Activated T-cell treated with anti-CD3 and anti-CD28 coated beads for 48 hours (primary cell): ENCODE data around the gene CYFIP2.

ENCODE experiments used
- DNase-seq: peaks from one replicate; pipeline ENCODE4 v3.0.0-alpha.2; 2020; ENCODE audit warnings: low read depth

The CYFIP2 gene

DNA sequence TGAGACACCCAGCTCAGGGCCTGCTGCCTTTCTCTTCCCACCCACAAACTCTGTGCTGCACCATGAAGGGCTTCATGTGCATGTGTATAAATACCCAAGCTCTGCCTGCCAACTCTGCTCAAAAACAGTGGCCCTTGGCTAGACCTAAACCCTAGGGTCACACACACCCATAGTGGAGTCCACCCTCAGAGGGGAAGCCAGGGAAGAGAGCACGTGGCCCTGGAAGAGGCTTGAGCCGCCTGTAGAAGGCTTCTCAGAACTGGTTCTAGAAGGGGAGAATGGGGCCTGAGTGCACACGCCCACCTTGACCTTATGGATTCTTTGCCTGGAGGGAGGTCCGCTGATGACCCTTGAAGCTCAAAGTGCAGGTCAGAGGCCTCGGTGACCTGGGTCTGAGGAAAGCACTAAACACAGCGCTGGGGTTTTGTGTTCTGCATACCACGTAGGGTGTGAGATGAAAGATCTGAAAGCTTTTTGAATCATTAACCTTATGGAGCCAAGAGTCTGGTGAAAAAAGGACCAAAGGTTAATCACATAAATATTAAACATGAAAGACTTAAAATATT, 60.6 kb downstream of the CYFIP2 start:
- no peak for DNase-seq

- DNase-seq = no peak
Observed at GRCh38 chr5:157327771-157328170, 61.8 kb downstream of the CYFIP2 start.

GRCh38 chr5:157328277-157328912, 62.5 kb downstream of the CYFIP2 start:
- DNase-seq = peak; percentile 42

DNA sequence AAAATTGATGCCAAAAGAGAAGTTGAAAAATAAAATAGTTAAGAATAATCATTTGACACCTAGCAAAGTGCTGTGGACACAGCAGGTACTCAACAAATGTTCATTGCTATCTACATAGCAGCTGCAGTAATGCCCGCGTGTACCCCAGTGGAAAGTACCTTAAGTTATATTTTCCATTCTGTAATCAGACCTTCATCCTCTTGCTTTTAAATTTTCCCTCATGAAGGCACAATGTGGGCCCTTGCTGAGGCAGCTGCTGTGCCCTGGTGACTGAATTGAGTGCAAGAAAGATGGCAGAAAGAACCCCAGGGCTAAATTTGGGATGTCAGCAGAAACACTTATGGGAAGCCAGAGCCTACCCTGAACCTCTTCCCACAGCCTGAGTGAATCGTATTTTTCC, 65.9 kb downstream of the CYFIP2 start:
- DNase-seq = no peak

GRCh38 chr5:157335534-157336422, 69.9 kb downstream of the CYFIP2 start:
- DNase-seq = no peak

GRCh38 chr5:157336423-157336744, 70.5 kb downstream of the CYFIP2 start:
- no peak for DNase-seq

- no peak for DNase-seq
Observed at GRCh38 chr5:157339409-157339808, 73.5 kb downstream of the CYFIP2 start.

- DNase-seq = no peak
Observed at GRCh38 chr5:157342822-157343402, 77.0 kb downstream of the CYFIP2 start.

DNA sequence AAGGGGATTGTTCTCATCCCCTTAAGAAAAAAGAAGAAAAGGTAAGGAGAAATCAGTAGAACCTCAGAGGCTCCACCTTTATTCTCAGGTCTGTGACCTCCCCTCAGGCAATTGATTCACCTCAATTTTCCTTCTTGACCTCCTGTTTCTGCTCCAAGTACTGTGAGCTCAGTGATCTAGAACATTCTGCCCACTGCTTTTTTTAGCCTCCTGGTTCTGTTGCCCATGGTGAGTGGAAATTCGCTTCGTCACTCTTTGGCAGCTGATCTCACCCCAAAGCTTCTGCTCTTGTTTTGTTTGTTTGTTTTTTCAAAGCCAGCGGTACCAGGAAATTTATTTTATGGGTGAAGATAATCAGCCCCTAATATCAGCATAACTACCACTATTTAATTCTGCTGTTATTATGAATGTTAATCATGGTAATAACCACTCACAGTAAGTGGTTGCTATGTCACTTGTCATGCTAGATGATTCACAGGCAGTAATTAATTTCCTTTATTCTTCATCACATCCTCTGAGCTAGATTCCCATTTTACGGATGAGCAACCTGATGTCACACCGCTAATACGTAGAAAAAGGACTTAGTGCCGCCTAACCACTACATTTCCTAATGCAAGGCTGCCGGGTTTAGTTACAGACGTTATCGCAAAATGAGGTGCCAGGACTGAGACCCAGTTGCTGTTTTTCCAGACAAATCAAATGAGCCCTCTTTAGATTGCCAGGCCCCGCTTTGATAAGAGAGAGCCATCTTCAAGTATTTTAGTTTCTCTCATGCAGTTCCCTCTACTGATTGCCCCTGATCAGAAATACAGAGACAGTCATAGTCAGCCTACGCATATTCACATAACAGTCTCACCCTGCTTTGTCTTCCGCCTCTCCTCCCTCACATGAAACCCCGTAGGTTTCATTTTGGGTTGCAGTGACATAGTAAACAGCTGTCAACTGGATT, 78.2 kb downstream of the CYFIP2 start:
- DNase-seq = no peak

- DNase-seq = no peak
Observed at GRCh38 chr5:157345067-157345466, 79.1 kb downstream of the CYFIP2 start.

DNA sequence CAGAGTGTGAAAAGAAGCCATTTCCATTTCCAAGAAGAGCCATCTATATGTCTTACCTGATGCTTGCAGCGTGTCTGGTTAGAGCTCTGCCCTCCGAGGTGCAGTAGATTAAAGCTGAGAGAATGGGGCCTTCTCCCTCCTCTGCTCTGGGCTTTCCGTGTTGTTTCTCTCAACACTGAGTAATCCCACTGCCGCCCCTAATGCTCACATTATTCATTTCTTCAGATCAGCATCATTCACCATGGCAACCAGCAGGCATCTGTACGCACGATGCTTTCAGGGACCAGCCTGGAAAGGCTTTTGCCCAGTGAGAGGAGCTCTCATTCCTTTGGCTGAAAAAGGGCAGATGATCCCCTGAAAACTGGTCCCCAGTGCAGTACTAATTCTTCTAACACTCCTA, 79.6 kb downstream of the CYFIP2 start:
- no peak for DNase-seq

DNA sequence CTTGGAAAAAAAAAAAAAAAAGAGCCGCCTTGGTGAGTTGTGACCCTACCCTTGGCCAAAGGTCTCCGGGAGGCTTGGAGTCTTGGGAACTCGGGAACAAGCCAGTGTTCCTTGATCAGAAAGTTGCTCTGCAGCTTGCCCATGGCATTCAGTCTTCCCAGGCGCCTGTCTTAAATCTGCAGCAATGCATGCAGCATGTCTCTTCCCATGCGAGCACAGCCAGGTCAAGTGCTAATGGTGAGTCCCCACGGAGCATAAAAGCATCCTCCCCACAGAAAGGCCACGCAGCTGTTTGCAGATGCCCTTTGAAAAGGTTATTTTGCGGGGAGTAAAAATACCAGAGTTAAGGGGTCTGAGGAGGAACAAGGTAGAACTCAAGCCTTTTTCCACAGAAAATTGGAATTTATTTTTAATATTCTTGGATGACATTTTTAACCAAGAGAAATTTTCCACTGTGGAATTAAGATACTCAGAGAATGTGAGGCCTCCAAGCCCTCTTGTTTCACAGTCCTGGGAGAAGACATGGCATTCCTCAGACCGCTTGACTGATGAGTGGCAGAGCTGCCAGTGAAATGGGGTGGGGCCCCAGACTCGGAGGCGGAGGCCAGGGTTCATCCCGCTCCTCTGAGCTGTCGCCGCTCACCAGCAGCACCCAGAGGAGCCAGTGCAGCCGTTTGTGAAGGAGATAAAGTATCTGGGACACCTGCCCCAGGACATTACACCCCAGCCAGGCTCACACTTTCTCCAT, 81.6 kb downstream of the CYFIP2 start:
- DNase-seq = no peak

DNA sequence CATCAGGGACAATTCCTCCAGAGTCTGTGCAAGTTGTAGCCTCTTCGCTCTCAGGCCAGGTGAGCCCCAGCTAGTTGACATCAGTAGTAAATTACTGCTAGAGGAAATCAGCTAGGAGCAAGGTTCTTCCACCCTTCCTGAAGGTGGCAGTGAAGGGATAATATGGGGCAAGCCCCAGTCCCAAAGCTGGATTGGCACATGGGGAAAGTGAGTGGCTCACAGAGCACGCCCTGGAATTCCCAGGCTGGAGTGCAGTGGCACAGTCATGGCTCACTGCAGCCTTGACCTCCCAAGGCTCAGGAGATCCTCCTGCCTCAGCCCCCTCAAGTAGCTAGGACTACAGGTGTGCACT, 82.1 kb downstream of the CYFIP2 start:
- DNase-seq = no peak

- no peak for DNase-seq
Observed at GRCh38 chr5:157350939-157351801, 85.2 kb downstream of the CYFIP2 start.

- DNase-seq = no peak
Observed at GRCh38 chr5:157351802-157352092, 85.8 kb downstream of the CYFIP2 start.

- peak; percentile 57 for DNase-seq
Observed at GRCh38 chr5:157352756-157353340, 86.9 kb downstream of the CYFIP2 start.

DNA sequence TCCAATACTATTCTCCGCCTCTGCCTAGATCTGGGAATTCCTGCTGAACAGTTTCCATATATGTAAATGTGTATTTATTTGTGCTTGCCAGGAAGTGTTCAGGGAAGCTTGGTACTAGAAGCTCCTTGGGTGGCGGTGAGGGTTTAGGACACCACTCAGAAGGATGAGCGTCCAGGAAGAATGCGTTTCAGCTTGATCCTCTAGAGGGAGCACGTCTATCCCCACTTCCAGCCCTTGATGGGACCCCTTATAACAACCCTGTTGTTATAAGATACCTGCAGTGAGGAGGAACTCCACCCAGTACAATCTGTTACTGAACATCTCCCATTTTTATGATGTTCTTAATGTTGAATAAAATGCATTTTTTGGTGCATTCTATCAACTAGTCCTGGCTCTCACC, 88.9 kb downstream of the CYFIP2 start:
- no peak for DNase-seq

- no peak for DNase-seq
Observed at GRCh38 chr5:157356576-157356975, 90.7 kb downstream of the CYFIP2 start.

- no peak for DNase-seq
Observed at GRCh38 chr5:157357823-157358222, 91.9 kb downstream of the CYFIP2 start.

DNA sequence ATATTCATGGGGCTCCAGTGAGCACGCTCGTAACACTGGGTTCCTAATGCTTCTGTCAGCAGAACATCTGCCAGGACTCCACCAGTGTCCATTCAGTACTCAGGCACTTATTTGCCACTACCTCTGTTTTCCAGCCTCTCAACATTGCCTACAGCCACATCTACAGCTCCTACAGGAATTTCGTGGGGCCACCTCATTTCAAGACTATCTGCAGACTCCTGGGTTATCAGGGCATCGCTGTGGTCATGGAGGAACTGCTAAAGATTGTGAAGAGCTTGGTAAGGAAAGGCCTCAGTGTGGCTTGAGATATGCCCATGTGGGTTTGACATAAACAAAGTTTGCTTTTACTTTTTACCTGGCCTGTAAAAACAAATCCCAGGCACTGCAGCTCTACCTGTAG, 92.9 kb downstream of the CYFIP2 start:
- DNase-seq = no peak
